Uterus (tissue), 2 donors: ENCODE results near the gene VAX1.

ENCODE experiments used
- POLR2A ChIP-seq, 2 donors: fragments of 450-650 bp; IDR thresholded peaks; one replicate each; pipeline ENCODE4 v1.6.1; 2016; ENCODE audit warnings: antibody characterized with exemption in 2 of 2, mild to moderate bottlenecking in 1 of 2, moderate library complexity in 1 of 2
- TF ChIP-seq, protein P1 (sequence below), 4 experiments: fragments of 200-600 bp in 2 of 4; fragments of 450-650 bp in 2 of 4; sonication (generic) in 2 of 4; IDR thresholded peaks; one replicate each; pipeline ENCODE4 v1.5.1; 2016 to 2019; ENCODE audit warnings: antibody characterized with exemption in 4 of 4, mild to moderate bottlenecking in 2 of 4, moderate library complexity in 1 of 4

DNA sequence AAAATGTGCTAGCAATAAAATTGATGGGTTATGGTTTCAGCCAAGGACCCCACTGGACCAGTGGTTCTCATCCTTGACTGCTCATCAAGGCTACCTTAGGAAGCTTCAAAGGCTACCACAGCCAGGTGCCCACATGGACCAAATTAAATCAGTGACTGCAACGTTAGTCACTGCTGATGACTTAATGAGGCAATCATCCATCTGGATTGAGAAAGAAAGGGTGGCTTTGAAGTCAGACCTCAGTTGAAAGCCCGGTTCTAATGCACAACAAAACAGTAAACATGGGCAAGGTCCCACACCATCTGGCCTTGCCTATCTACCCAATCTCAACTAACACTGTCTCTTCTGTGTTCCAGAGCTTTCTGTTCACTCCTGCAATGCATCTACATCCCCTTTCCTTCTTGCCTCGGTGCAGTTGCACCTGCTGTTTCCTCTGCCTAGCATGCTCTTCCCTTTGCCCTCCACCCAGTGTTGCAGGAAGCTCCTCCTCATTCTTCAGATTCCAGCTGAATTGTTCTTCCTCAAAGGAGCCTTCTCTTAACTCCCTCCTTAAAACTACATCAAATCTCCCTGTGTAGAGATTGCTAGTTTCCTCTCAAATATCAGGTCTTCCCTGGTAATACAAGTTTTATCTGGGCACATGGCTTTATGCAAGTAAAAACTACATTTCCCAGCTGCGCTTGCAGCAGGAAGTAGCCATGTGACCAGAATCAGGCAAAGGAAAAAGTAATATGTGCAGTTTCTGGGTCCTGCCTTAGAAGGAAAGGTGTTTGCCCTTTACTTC, 49.0 kb upstream of the VAX1 start:
- TF ChIP-seq, protein P1, sequence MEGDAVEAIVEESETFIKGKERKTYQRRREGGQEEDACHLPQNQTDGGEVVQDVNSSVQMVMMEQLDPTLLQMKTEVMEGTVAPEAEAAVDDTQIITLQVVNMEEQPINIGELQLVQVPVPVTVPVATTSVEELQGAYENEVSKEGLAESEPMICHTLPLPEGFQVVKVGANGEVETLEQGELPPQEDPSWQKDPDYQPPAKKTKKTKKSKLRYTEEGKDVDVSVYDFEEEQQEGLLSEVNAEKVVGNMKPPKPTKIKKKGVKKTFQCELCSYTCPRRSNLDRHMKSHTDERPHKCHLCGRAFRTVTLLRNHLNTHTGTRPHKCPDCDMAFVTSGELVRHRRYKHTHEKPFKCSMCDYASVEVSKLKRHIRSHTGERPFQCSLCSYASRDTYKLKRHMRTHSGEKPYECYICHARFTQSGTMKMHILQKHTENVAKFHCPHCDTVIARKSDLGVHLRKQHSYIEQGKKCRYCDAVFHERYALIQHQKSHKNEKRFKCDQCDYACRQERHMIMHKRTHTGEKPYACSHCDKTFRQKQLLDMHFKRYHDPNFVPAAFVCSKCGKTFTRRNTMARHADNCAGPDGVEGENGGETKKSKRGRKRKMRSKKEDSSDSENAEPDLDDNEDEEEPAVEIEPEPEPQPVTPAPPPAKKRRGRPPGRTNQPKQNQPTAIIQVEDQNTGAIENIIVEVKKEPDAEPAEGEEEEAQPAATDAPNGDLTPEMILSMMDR (IDR thresholded peaks at IDR 0.05): no peak
- TF ChIP-seq POLR2A (IDR thresholded peaks at IDR 0.05): no peak
